Occipital lobe (tissue), 3 donors: Measurements from ENCODE around the gene CNTNAP1. TPM values are rescaled to one million over a fixed set of nuclear protein-coding genes. Genes with fewer than 3 reads are reported as not detected.
"Not testable (repeated sequence)": the region's sequence is repeated elsewhere in the genome, so short reads cannot be mapped to it uniquely, and the experiment has no call there.

Source experiments
- DNase-seq: peaks from one replicate; lab custom pipeline; 2025; lab: John Stamatoyannopoulos, UW
- small RNA-seq: library from RNA; depleted of rRNA; stranded (forward); fragments of <200 nt; gene quantifications from one replicate; pipeline ENCODE3, GENCODE V24; 2014
- total RNA-seq: library from RNA; depleted of rRNA; stranded (reverse); fragments of >200 nt; gene quantifications from one replicate; pipeline ENCODE4 v1.2.3, GENCODE V29; 2014

The CNTNAP1 gene
- total RNA-seq, 1 donor from 2014 or later, result 7.5 TPM

- no peak for DNase-seq
Observed at GRCh38 chr17:42740699-42741098, 58.4 kb downstream of the CNTNAP1 start.

GRCh38 chr17:42742916-42743315 lies 60.6 kb downstream of the CNTNAP1 start:
- not testable (repeated sequence) for DNase-seq

DNA sequence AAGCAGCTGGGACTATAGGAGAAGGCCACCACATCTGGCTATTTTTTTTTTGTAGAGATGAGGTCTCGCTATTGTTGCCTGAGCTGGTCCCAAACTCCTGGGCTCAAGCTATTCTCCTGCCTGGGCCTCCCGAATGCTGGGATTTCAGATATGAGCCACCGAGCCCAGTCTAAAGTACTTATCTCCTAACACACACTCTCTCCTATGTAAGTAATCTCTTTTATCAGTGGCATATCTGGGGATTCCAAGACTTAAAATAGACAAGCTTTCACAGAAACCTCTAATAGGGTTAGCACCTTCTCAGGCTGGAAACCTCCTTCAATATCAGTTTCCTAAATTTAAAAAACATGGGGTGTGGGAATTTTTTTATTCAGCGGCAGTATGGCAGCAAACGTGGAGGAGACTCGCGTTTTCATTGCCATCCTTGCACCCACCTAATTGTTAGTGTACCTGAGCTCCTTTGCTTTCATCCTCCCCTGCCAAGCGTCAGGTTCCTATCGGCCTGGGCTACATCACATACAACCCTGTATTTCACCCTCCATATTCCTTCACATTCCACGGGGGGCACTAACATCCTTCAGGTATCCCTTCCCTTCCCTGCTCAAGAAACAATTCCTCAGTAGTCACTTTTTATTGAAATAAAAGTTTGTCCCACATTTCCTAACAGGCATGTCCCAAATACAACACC lies 61.4 kb downstream of the CNTNAP1 start:
- no peak for DNase-seq

DNA sequence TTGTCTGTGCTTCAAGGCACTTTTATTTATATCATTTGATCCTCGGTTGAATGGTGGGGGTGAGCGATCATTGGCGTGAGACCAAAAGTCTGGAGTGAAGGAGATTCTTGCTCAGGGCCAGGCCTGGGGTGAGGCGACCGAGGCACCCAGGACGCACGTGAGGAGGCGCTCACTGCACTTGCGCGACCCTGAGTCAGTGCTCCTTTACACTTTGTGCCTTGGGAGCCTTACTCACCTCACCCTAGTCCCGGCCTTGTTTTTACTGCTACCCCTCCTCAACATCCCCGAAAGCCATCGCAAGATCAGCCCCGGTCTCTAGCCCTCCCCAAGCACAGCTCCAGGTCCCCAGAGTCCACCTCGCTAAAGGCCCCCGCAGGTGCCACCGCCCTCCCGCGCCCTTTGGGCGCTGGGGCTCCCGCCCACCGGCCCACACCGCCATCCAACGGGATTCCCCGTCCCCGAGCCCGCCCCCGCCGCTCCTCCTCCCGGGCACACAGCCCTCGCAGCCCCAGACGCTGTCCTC lies 62.0 kb downstream of the CNTNAP1 start:
- peak; percentile 77 for DNase-seq

GRCh38 chr17:42744806-42745617 lies 62.7 kb downstream of the CNTNAP1 start, which contains the start of gene EZH1:
EZH1 (minus strand) TSS chr17:42745040; CDS start chr17:42728941, 16,099 bp downstream.
- peak; percentile 84 for DNase-seq

GRCh38 chr17:42748202-42748907 lies 66.0 kb downstream of the CNTNAP1 start:
- no peak for DNase-seq

DNA sequence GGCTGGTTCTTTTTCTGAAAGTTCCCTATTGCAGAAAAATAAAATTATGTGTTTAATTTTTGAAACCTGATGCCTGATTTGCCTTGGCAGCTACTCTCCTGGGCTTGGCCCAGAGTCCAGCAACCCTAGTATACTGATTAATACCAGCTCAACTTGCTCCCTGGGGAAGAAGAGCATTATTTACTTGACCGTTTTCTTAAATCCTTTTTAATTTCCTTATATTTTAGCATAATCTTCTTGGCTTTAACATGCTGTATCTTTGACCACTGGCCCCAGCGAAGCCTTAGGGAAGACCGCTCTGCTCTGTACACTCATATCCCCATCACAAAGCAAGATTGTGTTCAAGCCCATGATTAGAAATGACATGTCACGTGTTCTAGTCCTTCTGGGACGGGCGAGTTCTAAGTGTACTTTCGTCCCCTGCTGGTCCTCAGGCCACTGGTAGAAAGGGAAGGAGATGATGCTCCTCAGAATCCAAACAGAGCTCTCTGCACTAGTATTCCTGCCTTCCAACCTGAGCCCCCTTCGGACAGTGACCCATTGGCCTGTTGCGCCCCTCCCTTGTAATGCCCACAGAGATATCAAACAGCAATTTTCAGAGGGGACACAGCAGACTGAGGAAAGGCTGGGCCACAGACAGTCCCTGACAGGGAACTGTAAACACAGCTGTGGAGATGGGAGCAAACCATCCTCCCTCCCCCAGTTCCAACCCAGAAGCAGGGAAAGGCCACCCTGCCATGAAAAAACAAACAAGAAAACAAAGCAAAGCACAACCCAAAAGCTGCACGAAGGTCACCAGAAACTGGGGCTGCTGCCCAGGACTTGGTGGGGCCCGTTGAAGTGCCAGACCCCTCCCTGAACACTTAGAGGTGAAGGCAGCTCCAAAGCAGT lies 66.8 kb downstream of the CNTNAP1 start:
- DNase-seq, result no peak

Small RNA genes lying within 50 kb of the gene (small RNA-seq; reads per million reads assigned to genes)
- gene MIR6780A, result not detected

Other genes with a start within 250 kb of the CNTNAP1 start
- gene ATP6V0A1, start 223.7 kb upstream of the CNTNAP1 start, total RNA-seq, result 263 TPM
- 8.6 TPM for gene NAGLU, start 146.3 kb upstream of the CNTNAP1 start, total RNA-seq
- gene HSD17B1, start 129.6 kb upstream of the CNTNAP1 start, total RNA-seq, result 0.62 TPM
- gene COASY, start 120.4 kb upstream of the CNTNAP1 start, total RNA-seq, result 3.6 TPM
- gene MLX, start 115.4 kb upstream of the CNTNAP1 start, total RNA-seq, result 25.1 TPM
- gene PSMC3IP, start 104.8 kb upstream of the CNTNAP1 start, total RNA-seq, result 6.6 TPM
- 54.9 TPM for gene RETREG3, start 73.2 kb upstream of the CNTNAP1 start, total RNA-seq
- 10.3 TPM for gene TUBG1, start 72.8 kb upstream of the CNTNAP1 start, total RNA-seq
- 9.4 TPM for gene TUBG2, start 23.2 kb upstream of the CNTNAP1 start, total RNA-seq
- gene PLEKHH3, start 5.5 kb upstream of the CNTNAP1 start, total RNA-seq, result 2.8 TPM
- 0.47 TPM for gene CCR10, start 688 bp upstream of the CNTNAP1 start, total RNA-seq
- 23.2 TPM for gene EZH1, start 62.5 kb downstream of the CNTNAP1 start, total RNA-seq
- 14.3 TPM for gene RAMP2, start 78.7 kb downstream of the CNTNAP1 start, total RNA-seq
- 24.5 TPM for gene VPS25, start 90.9 kb downstream of the CNTNAP1 start, total RNA-seq
- 0.31 TPM for gene WNK4, start 98.1 kb downstream of the CNTNAP1 start, total RNA-seq
- gene COA3, start 116.2 kb downstream of the CNTNAP1 start, total RNA-seq, result 61.8 TPM
- gene CNTD1, start 116.3 kb downstream of the CNTNAP1 start, total RNA-seq, result 0.47 TPM
- 57.7 TPM for gene BECN1, start 141.8 kb downstream of the CNTNAP1 start, total RNA-seq
- gene PSME3, start 150.9 kb downstream of the CNTNAP1 start, total RNA-seq, result 39.8 TPM
- gene AOC2, start 162.0 kb downstream of the CNTNAP1 start, total RNA-seq, result 0.78 TPM
- gene AOC3, start 168.7 kb downstream of the CNTNAP1 start, total RNA-seq, result 0.16 TPM
- not detected for gene G6PC1, start 218.3 kb downstream of the CNTNAP1 start, total RNA-seq